Smooth muscle cell (in vitro differentiated cells): ENCODE results near the gene STC2. TPM values are rescaled to one million over a fixed set of nuclear protein-coding genes. Genes with fewer than 3 reads are reported as not detected.

Source experiments
- DNase-seq: peaks from one replicate; lab custom pipeline; 2025; ENCODE audit not compliant: unreplicated experiment; lab: John Stamatoyannopoulos, UW
- H2AFZ ChIP-seq: fragments of 200-600 bp; sonication (generic); 2 replicates; pipeline ENCODE4 v1.6.0; 2016; ENCODE audit warnings: antibody characterized with exemption, low read depth, mild to moderate bottlenecking
- H3F3A ChIP-seq: fragments of 200-600 bp; sonication (generic); 2 replicates; pipeline ENCODE4 v1.6.0; 2017; ENCODE audit warnings: antibody characterized with exemption, low read depth
- H3K27ac ChIP-seq: fragments of 200-600 bp; sonication (generic); 2 replicates; pipeline ENCODE4 v1.5.1; 2016; ENCODE audit warnings: low read depth, mild to moderate bottlenecking
- H3K27me3 ChIP-seq: fragments of 200-600 bp; sonication (generic); 2 replicates; pipeline ENCODE4 v1.6.1; 2016; ENCODE audit warnings: low read depth, mild to moderate bottlenecking
- H3K36me3 ChIP-seq: fragments of 200-600 bp; sonication (generic); 2 replicates; pipeline ENCODE4 v1.5.1; 2016; ENCODE audit warnings: low read depth
- H3K4me1 ChIP-seq: fragments of 200-600 bp; sonication (generic); 2 replicates; pipeline ENCODE4 v1.5.1; 2016; ENCODE audit warnings: low read depth
- H3K4me2 ChIP-seq: fragments of 200-600 bp; sonication (generic); 2 replicates; pipeline ENCODE4 v1.6.0; 2016; ENCODE audit warnings: mild to moderate bottlenecking
- H3K4me3 ChIP-seq: fragments of 200-600 bp; sonication (generic); 2 replicates; pipeline ENCODE4 v1.5.1; 2016; ENCODE audit warnings: mild to moderate bottlenecking
- H3K79me2 ChIP-seq: fragments of 200-600 bp; sonication (generic); 2 replicates; pipeline ENCODE4 v1.6.0; 2016; ENCODE audit warnings: low read depth, mild to moderate bottlenecking
- H3K9ac ChIP-seq: fragments of 200-600 bp; sonication (generic); 2 replicates; pipeline ENCODE4 v1.6.0; 2016; ENCODE audit warnings: low read depth
- H3K9me3 ChIP-seq: fragments of 200-600 bp; sonication (generic); replicated peaks from 2 replicates; pipeline ENCODE4 v1.5.1; 2016; ENCODE audit warnings: low read depth
- H4K20me1 ChIP-seq: fragments of 200-600 bp; sonication (generic); 2 replicates; pipeline ENCODE4 v1.6.0; 2016; ENCODE audit warnings: low read depth
- CTCF ChIP-seq: fragments of 200-600 bp; sonication (generic); IDR thresholded peaks from 2 replicates; pipeline ENCODE4 v1.5.1; 2017; ENCODE audit warnings: borderline replicate concordance, mild to moderate bottlenecking, antibody characterized with exemption; ENCODE audit not compliant: insufficient read depth, poor library complexity, severe bottlenecking
- WGBS: methylation state at CpG from one replicate; pipeline ENCODE4 v1.1.7; 2016; ENCODE audit warnings: low lambda C conversion rate; 5-methylcytosine and 5-hydroxymethylcytosine counted together
- polyA plus RNA-seq: library from polyadenylated mRNA; unstranded; fragments of >200 nt; fragmentation: Nextera tagmentation; extraction: Ambion mirVana; gene quantifications from 2 replicates; pipeline ENCODE4 v1.2.1, GENCODE V29; 2016
- total RNA-seq: library from RNA; depleted of rRNA; stranded (reverse); fragments of >200 nt; gene quantifications from 2 replicates; pipeline ENCODE4 v1.2.3, GENCODE V29; 2014

The STC2 gene
- total and polyA plus RNA-seq, 2 experiments from 2014 or later: 54.3 to 75.4 TPM

GRCh38 chr5:173291722-173292658 lies 36.2 kb downstream of the STC2 start:
- Histone ChIP-seq H3F3A (peaks cover 11% of the 10 kb centered on the region), H3K79me2 (no peaks in the 10 kb centered on the region), H3K27ac (peak overlapping the region; percentile 32), H3K9me3 (no peaks in the 10 kb centered on the region), H3K4me2 (peak overlapping the region; percentile 1), H3K27me3 (peaks cover under 1% of the 10 kb centered on the region), H3K4me1 (peaks cover 36% of the 10 kb centered on the region), H3K36me3 (no peaks in the 10 kb centered on the region), H4K20me1 (no peaks in the 10 kb centered on the region), H3K9ac (no peak overlapping the region), H2AFZ (peak overlapping the region; percentile 45), H3K4me3 (no peak overlapping the region)
- 72% methylated on average over 9 of the region's 9 CpGs for WGBS
- no peak for TF ChIP-seq CTCF
- DNase-seq: no peak

GRCh38 chr5:173290477-173291131 lies 37.6 kb downstream of the STC2 start:
- Histone ChIP-seq H3K4me2 (peak overlapping the region; percentile 61), H3F3A (peaks cover 11% of the 10 kb centered on the region), H3K9me3 (no peaks in the 10 kb centered on the region), H3K9ac (no peak overlapping the region), H3K4me1 (peaks cover 36% of the 10 kb centered on the region), H2AFZ (peak overlapping the region; percentile 27), H3K36me3 (no peaks in the 10 kb centered on the region), H3K4me3 (no peak overlapping the region), H3K27ac (no peak overlapping the region), H3K27me3 (peaks cover 9% of the 10 kb centered on the region), H4K20me1 (no peaks in the 10 kb centered on the region), H3K79me2 (no peaks in the 10 kb centered on the region)
- WGBS: 8% methylated on average over 12 of the region's 12 CpGs
- DNase-seq: no peak
- TF ChIP-seq CTCF: no peak

GRCh38 chr5:173289372-173289771 lies 38.8 kb downstream of the STC2 start:
- no peak overlapping the region for H2AFZ ChIP-seq
- no peak for DNase-seq
- WGBS: 64% methylated on average over 3 of the region's 3 CpGs

More at GRCh38 chr5:173289372-173289771, 38.8 kb downstream of the STC2 start:
- Histone ChIP-seq H3K27ac (no peak overlapping the region), H4K20me1 (no peaks in the 10 kb centered on the region), H3K36me3 (no peaks in the 10 kb centered on the region), H3F3A (peaks cover 11% of the 10 kb centered on the region), H3K9me3 (no peaks in the 10 kb centered on the region), H3K27me3 (peaks cover 9% of the 10 kb centered on the region), H3K4me1 (peaks cover 33% of the 10 kb centered on the region), H3K4me3 (no peak overlapping the region), H3K4me2 (no peak overlapping the region), H3K79me2 (no peaks in the 10 kb centered on the region), H3K9ac (no peak overlapping the region)
- no peak for TF ChIP-seq CTCF
